Neural cell (in vitro differentiated cells): Measurements from ENCODE around the gene CCNL2. TPM values are rescaled to one million over a fixed set of nuclear protein-coding genes. Genes with fewer than 3 reads are reported as not detected.

Source experiments
- H2AFZ ChIP-seq: fragments of 200-600, 300-800 bp; sonication (generic), shearing (Covaris generic); 2 replicates; pipeline ENCODE4 v1.6.0; 2014; ENCODE audit warnings: low read depth, mild to moderate bottlenecking, antibody characterized with exemption, low read length, moderate library complexity
- H3F3A ChIP-seq: fragments of 200-600 bp; shearing (Covaris generic); 2 replicates; pipeline ENCODE4 v1.6.1; 2016; ENCODE audit warnings: mild to moderate bottlenecking, moderate library complexity, mixed read lengths, antibody characterized with exemption, low read length; ENCODE audit not compliant: insufficient read depth, poor library complexity, severe bottlenecking
- H3K27ac ChIP-seq: fragments of 200-600, 300-800 bp; sonication (generic), shearing (Covaris generic); 2 replicates; pipeline ENCODE4 v1.5.1; 2014; ENCODE audit warnings: mild to moderate bottlenecking, low read length, moderate library complexity
- H3K27me3 ChIP-seq: fragments of 300-800, 200-600 bp; sonication (generic), shearing (Covaris generic); 2 replicates; pipeline ENCODE4 v1.6.0; 2014; ENCODE audit warnings: mild to moderate bottlenecking, low read depth, low read length, moderate library complexity; ENCODE audit not compliant: insufficient read depth
- H3K36me3 ChIP-seq: fragments of 300-800, 200-600 bp; sonication (generic), shearing (Covaris generic); 2 replicates; pipeline ENCODE4 v1.5.1; 2014; ENCODE audit warnings: mild to moderate bottlenecking, antibody characterized with exemption, low read length, moderate library complexity; ENCODE audit not compliant: insufficient read depth
- H3K4me2 ChIP-seq: fragments of 300-800, 200-600 bp; sonication (generic), shearing (Covaris generic); 2 replicates; pipeline ENCODE4 v1.6.0; 2014; ENCODE audit warnings: mild to moderate bottlenecking, low read length
- H3K4me3 ChIP-seq: fragments of 300-800, 200-600 bp; sonication (generic), shearing (Covaris generic); 2 replicates; pipeline ENCODE4 v1.5.1; 2014; ENCODE audit warnings: mild to moderate bottlenecking, low read length, moderate library complexity
- H3K79me2 ChIP-seq: fragments of 200-600 bp; shearing (Covaris generic); replicated peaks from 2 replicates; pipeline ENCODE4 v1.6.0; 2014; ENCODE audit warnings: mild to moderate bottlenecking, low read length, moderate library complexity; ENCODE audit not compliant: insufficient read depth
- H3K9ac ChIP-seq: fragments of 300-800, 200-600 bp; sonication (generic), shearing (Covaris generic); 2 replicates; pipeline ENCODE4 v1.6.1; 2016; ENCODE audit warnings: mild to moderate bottlenecking, low read length, mixed read lengths
- H3K9me2 ChIP-seq: fragments of 200-600 bp; shearing (Covaris generic); 2 replicates; pipeline ENCODE4 v1.6.1; 2016; ENCODE audit warnings: mild to moderate bottlenecking, low read length, mixed read lengths; ENCODE audit not compliant: insufficient read depth
- H3K9me3 ChIP-seq: fragments of 200-600, 300-800 bp; sonication (generic), shearing (Covaris generic); 2 replicates; pipeline ENCODE4 v1.6.1; 2016; ENCODE audit warnings: mild to moderate bottlenecking, mixed run types, low read length, moderate library complexity, mixed read lengths
- H4K20me1 ChIP-seq: fragments of 200-600 bp; shearing (Covaris generic); 2 replicates; pipeline ENCODE4 v1.6.1; 2016; ENCODE audit warnings: mild to moderate bottlenecking, mixed run types; ENCODE audit not compliant: insufficient read depth
- CTCF ChIP-seq: fragments of 450-650 bp; IDR thresholded peaks from 2 replicates; pipeline ENCODE4 v1.5.1; 2014; ENCODE audit warnings: antibody characterized with exemption, mild to moderate bottlenecking, moderate library complexity; ENCODE audit not compliant: poor library complexity, severe bottlenecking
- EP300 ChIP-seq: fragments of 450-650 bp; conservative IDR thresholded peaks from 2 replicates; pipeline ENCODE4 v1.6.1; 2014; ENCODE audit warnings: antibody characterized with exemption, mild to moderate bottlenecking, moderate library complexity; ENCODE audit not compliant: poor library complexity, severe bottlenecking
- EZH2 ChIP-seq: fragments of 200-600, 300-800 bp; shearing (Covaris generic), sonication (generic); IDR thresholded peaks from 2 replicates; pipeline ENCODE4 v1.6.1; 2014; ENCODE audit warnings: antibody characterized with exemption, low read length, borderline replicate concordance, mild to moderate bottlenecking; ENCODE audit not compliant: insufficient read depth, poor library complexity, severe bottlenecking
- MXI1 ChIP-seq: fragments of 450-650 bp; conservative IDR thresholded peaks from 2 replicates; pipeline ENCODE4 v1.6.1; 2014; ENCODE audit warnings: antibody characterized with exemption, mild to moderate bottlenecking; ENCODE audit not compliant: poor library complexity, severe bottlenecking
- POLR2AphosphoS5 ChIP-seq: IDR thresholded peaks from 2 replicates; pipeline ENCODE4 v1.6.1; 2012
- RAD21 ChIP-seq: fragments of 450-650 bp; conservative IDR thresholded peaks from 2 replicates; pipeline ENCODE4 v1.6.1; 2014; ENCODE audit warnings: antibody characterized with exemption, mild to moderate bottlenecking, moderate library complexity
- REST ChIP-seq: IDR thresholded peaks from 2 replicates; pipeline ENCODE4 v1.6.1; 2012; ENCODE audit warnings: borderline replicate concordance
- SMC3 ChIP-seq: fragments of 450-650 bp; conservative IDR thresholded peaks from 2 replicates; pipeline ENCODE4 v1.6.1; 2014; ENCODE audit warnings: antibody characterized with exemption, mild to moderate bottlenecking, moderate library complexity; ENCODE audit not compliant: poor library complexity
- TAF1 ChIP-seq: IDR thresholded peaks from 2 replicates; pipeline ENCODE4 v1.6.1; 2012; ENCODE audit warnings: low read depth
- polyA plus RNA-seq: library from polyadenylated mRNA; depleted of rRNA; stranded (reverse); fragments of >200 nt; gene quantifications from 2 replicates; pipeline ENCODE4 v1.2.3, GENCODE V29; 2014

The CCNL2 gene
- polyA plus RNA-seq, 1 donor from 2014 or later, result 696 TPM

- Histone ChIP-seq H3K4me3 (no peak overlapping the region), H3K4me2 (no peak overlapping the region), H3K9me3 (no peaks in the 10 kb centered on the region), H4K20me1 (no peaks in the 10 kb centered on the region), H3K27ac (no peak overlapping the region), H3K27me3 (no peaks in the 10 kb centered on the region), H3F3A (no peaks in the 10 kb centered on the region), H3K9ac (no peak overlapping the region), H3K36me3 (no peaks in the 10 kb centered on the region), H3K9me2 (no peaks in the 10 kb centered on the region), H3K79me2 (no peaks in the 10 kb centered on the region), H2AFZ (no peak overlapping the region)
- TF ChIP-seq REST (no peak), RAD21 (no peak), CTCF (no peak), EP300 (no peak), MXI1 (no peak), SMC3 (no peak), POLR2AphosphoS5 (no peak), TAF1 (no peak), EZH2 (no peak)
Measured at GRCh38 chr1:1425753-1426495, 26.8 kb upstream of the CCNL2 start.

GRCh38 chr1:1425426-1425752 lies 26.3 kb upstream of the CCNL2 start:
- Histone ChIP-seq H3K4me3 (no peak overlapping the region), H3K79me2 (no peaks in the 10 kb centered on the region), H3F3A (no peaks in the 10 kb centered on the region), H3K9ac (no peak overlapping the region), H3K27me3 (no peaks in the 10 kb centered on the region), H2AFZ (no peak overlapping the region), H3K9me2 (no peaks in the 10 kb centered on the region), H3K4me2 (no peak overlapping the region), H3K27ac (no peak overlapping the region), H3K9me3 (no peaks in the 10 kb centered on the region), H3K36me3 (no peaks in the 10 kb centered on the region), H4K20me1 (no peaks in the 10 kb centered on the region)
- no peak for TF ChIP-seq RAD21
- no peak for TF ChIP-seq CTCF
- TF ChIP-seq EP300, result no peak
- TF ChIP-seq TAF1, result no peak
- no peak for TF ChIP-seq MXI1
- TF ChIP-seq EZH2, result no peak
- no peak for TF ChIP-seq POLR2AphosphoS5
- no peak for TF ChIP-seq REST
- TF ChIP-seq SMC3, result no peak
